Stimulated activated CD8-positive, alpha-beta memory T cell treated with anti-CD3 and anti-CD28 coated beads, Interleukin-4, amount 100 ng/mL, for 4 hours (primary cell): ENCODE results near the gene CFAP299.

Experiments used
- DNase-seq, 2 donors: peaks; one replicate each; pipeline ENCODE4 v3.0.0-alpha.2; 2020; ENCODE audit warnings: low read depth in 2 of 2, low spot score in 1 of 2

CFAP299 gene

GRCh38 chr4:80387390-80388283 is 52.1 kb downstream of the CFAP299 start:
- DNase-seq, result no peak

DNA sequence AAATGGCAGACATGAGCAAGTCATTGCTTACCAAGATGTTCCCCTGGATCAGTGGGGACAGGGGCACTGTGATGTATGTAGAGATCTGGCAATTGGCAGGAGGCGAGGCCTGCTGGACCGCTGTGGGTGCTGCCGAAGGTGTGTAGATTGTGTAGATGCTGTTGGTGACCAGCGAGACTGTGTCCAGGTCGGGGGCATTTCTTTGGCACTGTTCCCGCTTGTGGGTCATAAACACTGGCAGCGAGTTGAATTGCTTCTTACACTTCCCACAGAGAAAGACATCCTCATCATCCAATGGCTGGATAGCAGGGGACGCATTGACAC is 52.7 kb downstream of the CFAP299 start:
- DNase-seq, result no peak

DNA sequence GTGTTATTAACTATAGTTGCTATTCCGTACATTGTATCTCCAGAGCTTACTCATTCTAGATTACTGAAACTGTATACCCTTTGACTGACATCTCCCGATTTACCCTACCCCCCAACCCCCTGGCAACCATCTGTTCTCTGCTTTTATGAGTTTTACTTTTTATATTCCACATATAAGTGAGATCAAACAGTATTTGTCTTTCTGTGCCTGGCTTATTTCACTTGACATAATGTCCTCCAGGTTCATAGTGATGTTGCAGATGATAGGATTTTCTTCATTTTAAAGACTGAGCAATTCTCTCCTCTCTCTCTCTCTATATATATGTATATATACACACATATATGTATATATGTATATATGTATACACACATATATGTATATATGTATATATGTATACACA is 54.6 kb downstream of the CFAP299 start:
- no peak for DNase-seq

- DNase-seq, result no peak
These were observed 57.9 kb downstream of the CFAP299 start for GRCh38 chr4:80393246-80393969.

DNA sequence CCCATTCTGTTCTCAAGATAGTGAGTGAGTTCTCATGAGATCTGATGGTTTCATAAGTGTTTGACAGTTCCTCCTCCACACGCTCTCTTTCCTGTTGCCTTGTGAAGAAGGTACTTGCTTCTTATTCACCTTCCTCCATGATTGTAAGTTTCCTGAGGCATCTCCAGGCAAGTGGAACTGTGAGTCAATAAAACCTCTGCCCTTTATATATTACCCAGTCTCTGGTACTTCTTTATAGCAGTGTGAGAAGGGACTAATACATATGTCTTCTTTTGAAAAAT is 58.4 kb downstream of the CFAP299 start:
- DNase-seq, result no peak

GRCh38 chr4:80407246-80407645 is 71.7 kb downstream of the CFAP299 start:
- DNase-seq, result no peak

- DNase-seq, result no peak
These were observed 74.3 kb downstream of the CFAP299 start for GRCh38 chr4:80409809-80410208.

- DNase-seq, result no peak
These were observed 76.8 kb downstream of the CFAP299 start for GRCh38 chr4:80412322-80412721.

- no peak for DNase-seq
These were observed 77.6 kb downstream of the CFAP299 start for GRCh38 chr4:80413086-80413485.

DNA sequence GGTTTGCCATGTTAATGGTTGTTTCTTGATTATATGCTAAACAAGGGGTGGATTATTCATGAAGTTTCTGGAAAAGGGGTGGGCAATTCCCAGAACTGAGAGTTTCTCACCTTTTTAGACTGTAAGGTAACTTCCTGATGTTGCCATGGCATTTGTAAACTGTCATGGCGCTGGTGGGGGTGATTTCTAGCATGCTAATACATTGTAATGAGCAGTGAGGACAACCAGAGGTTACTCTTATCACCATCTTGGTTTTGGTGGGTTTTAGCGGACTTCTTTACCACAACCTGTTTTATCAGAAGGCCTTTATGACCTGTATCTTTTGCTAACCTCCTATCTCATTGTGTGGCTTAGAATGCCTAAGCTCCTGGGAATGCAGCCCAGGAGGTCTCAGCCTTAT is 81.5 kb downstream of the CFAP299 start:
- DNase-seq, result no peak

- no peak for DNase-seq
These were observed 84.4 kb downstream of the CFAP299 start for GRCh38 chr4:80419946-80420345.

GRCh38 chr4:80420638-80421037 is 85.1 kb downstream of the CFAP299 start:
- no peak for DNase-seq

DNA sequence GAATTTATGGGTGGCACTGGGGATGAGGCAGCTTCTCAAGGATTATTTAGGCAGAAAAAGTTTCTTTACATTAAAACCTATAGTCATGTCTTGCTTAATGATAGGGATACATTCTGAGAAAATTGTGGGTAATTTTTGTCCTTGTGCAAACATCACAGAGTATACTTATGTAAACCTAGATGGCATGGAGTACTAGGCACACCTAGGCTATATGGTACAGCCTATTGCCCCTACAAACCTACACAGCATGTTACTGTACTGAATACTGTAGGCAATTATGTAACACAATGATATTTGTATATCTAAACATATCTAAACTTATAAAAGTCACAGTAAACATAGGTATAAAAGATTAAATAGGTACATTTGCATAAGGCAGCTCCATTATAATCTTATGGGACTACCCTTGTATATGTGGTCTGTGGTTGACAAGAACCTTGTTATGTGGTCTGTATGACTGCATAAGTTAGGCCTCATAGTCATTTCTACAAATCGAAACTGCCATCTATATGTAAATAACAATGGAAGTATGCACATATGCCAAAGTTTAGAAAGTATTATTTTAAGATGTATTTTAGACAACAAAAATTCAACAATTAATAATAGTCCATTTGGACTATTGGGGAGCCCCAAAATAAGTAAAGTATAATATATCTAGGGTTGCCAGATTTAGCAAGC is 87.3 kb downstream of the CFAP299 start:
- no peak for DNase-seq

DNA sequence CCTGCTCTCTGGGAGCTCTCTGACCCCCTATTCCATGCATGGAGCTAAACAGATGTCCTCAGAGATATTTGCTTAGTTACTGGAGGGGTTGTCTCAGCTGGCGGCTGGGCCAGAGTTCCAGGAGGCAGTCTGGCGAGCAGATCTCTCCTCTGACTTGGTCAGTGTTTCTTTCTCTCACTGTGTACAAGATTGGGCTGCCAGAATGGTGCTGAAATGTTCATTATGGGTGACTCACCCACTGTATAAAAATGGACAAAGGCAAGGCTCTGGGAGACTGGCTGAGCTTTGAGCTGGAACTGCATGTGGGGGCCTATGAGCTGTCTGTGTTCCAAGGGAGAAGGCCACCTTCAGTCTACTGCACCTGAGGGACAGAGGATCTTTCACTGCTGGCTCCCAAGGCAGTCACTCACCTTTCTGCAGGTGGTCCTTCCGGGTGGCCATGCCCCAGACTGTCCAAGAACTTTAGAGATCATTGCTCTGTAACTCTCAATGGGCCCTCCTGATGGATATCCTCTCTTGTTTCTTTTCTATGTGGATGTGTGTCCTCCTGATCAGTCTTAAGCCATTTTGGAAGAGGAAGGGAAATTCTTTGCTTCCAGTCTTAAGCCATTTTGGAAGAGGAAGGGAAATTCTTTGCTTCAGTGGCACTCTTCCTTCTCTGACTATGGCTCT is 88.2 kb downstream of the CFAP299 start:
- DNase-seq, result no peak

- DNase-seq, result no peak
These were observed 88.7 kb downstream of the CFAP299 start for GRCh38 chr4:80424225-80424581.

DNA sequence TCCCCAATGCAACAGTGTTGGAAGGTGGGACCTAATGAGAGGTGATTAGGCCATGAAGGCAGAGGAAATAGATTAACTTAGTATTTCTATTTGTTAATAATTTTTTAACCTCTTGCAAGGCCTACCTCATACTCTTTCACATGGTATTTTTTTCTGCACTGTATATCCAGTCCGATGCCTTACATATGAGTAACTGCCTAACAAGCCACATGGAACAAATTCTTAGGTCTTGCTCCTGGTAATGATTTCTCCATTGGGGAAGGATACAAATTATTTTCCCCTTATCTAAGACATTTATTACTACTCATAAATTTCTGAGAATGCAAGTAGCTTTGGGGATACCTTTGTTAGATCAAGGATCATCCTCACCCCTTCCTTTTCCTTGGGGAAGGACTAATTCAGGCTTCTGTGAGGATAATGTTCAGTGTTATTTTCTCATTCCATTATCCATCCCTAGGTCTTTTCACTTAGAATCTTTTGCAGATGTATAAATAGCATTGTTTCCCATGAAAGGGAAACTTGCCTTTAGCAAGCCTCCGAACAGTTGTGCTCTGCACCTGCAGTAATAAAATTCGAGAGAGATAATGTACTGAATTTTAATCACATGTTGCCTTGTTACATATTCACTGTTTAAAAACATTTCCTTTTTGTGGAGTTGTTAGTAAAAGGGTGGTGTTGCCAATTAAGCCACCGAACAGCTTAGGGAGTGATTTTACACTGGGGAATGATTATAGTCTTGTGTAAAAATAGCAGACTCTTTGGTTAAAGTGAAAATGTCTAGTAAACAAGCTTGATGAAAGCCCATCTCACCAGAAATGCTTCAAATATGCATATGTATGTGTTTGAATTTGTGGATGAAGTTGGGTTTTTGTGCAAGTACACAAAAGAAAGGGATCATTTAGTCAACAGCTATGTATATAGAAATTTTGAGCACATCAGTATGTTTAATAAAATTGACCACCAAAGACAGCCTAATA is 89.9 kb downstream of the CFAP299 start:
- no peak for DNase-seq

DNA sequence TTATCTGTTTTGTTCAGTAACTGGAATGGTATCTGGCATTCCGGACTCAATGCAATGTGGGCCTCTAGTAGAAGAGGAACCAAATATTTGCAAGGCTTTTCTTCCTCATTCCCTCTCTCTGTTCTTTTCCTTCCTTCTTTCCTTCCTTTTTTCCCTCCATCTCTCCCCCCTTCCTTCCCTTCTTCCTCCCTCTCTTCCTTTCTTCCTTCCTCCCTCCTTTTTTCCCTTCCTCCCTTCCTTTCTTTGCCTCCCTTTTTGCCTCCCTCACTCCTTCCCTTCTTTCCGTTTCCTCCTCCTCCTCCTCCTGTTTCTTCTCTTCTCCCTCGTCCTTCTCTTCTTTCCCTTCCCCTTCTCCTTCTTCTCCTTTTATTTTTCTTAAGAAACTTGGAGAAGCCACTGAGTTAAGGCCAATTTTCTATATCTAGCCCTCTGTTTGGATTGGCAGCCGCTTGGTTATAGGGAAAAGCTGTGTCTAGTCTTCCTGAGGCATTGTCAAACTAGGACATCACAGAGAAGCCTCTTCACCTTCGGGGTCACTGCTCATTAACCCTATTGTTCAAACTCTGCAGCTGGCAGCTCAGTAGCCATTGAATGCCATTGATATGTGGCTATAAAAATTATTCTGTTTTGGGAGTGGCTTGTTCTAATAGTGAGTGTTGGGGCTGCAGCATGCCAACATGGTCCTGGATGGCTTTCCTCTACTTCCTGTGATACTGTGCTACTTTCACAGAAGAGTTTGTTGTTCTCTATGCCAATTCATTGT is 95.9 kb downstream of the CFAP299 start:
- no peak for DNase-seq

DNA sequence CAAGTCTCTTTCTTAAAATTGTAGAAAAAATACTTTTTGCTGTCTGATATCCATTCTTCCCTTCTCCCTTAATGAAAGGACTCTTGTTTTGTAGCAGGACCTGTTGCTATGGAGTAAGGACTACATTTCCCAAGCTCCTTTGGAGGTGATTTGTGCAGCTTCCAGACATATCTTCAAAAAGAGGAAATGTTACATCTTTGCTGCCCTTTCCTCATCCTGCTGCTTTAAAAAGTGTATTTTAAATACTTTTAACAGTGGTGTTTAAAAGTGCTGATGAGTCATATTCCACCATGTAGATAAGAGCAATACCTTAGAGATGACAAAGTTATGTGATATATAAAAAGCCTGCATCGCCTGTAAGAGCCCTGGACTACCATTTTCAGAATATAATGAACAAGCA is 98.7 kb downstream of the CFAP299 start:
- no peak for DNase-seq

DNA sequence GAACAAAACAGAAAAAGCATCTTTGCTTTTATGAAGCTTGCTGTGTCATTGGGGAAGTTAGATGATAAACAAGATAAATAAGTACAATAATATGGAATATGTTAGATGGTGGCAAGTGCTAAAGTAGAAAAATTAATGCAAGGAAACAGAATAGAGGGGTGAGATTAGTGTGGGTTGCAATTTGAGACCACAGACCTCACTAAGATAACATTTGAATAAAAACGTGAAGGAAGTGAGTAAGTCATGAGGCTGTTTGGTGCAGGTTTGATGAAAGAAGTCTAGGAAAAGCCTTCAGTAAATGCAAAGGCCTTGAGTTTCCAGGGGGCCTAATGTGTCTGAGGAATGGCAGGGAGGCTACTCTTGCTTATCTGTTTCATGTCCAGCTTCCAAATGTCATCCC is 102.5 kb downstream of the CFAP299 start:
- DNase-seq, result no peak
